ENCODE measurements around the gene CCDC90B.

CCDC90B gene

GRCh38 chr11:83222499-83222898 is 63.7 kb downstream of the CCDC90B start:
- DNase-seq: no peak

GRCh38 chr11:83221694-83222093 is 64.5 kb downstream of the CCDC90B start:
- no peak for DNase-seq

GRCh38 chr11:83220260-83220659 is 65.9 kb downstream of the CCDC90B start:
- DNase-seq: no peak

- no peak for DNase-seq
Measured at GRCh38 chr11:83219095-83219494, 67.1 kb downstream of the CCDC90B start.

Data from activated CD8-positive, alpha-beta memory T cell treated with anti-CD3 and anti-CD28 coated beads for 24 hours (primary cell).